ENCODE results near the gene MED22. TPM values are rescaled to one million over a fixed set of nuclear protein-coding genes. Genes with fewer than 3 reads are reported as not detected.
"Not testable (repeated sequence)": the region's sequence is repeated elsewhere in the genome, so short reads cannot be mapped to it uniquely, and the experiment has no call there.

Gene MED22
- 13.6 and 22.0 TPM in 2 replicates for total RNA-seq (2014; rRNA removed; shearing (Covaris generic))

- DNase-seq (ENCODE audit: low spot score), result peak; percentile 93
Observed at GRCh38 chr9:133347985-133348717, at the start of gene MED22, which contains the start of gene RPL7A. Gene MED22, minus strand, starts transcription at chr9:133348131. Its CDS starts 1,469 bp downstream, at chr9:133346662. Gene RPL7A, plus strand, starts transcription at chr9:133348218. Its CDS starts 26 bp downstream, at chr9:133348244.

GRCh38 chr9:133397370-133397769 lies 49.4 kb upstream of the MED22 start:
- no peak for DNase-seq (ENCODE audit: low spot score)

GRCh38 chr9:133396952-133397351 lies 49.0 kb upstream of the MED22 start:
- no peak for DNase-seq (ENCODE audit: low spot score)

GRCh38 chr9:133394687-133395271 lies 46.8 kb upstream of the MED22 start:
- no peak for DNase-seq (ENCODE audit: low spot score)

- no peak for DNase-seq (ENCODE audit: low spot score)
Observed at GRCh38 chr9:133393399-133393798, 45.5 kb upstream of the MED22 start.

- DNase-seq (ENCODE audit: low spot score), result not testable (repeated sequence)
Observed at GRCh38 chr9:133392308-133392707, 44.4 kb upstream of the MED22 start.

GRCh38 chr9:133391449-133391848 lies 43.5 kb upstream of the MED22 start:
- not testable (repeated sequence) for DNase-seq (ENCODE audit: low spot score)

- no peak for DNase-seq (ENCODE audit: low spot score)
Observed at GRCh38 chr9:133390713-133391112, 42.8 kb upstream of the MED22 start.

GRCh38 chr9:133389562-133389961 lies 41.6 kb upstream of the MED22 start:
- DNase-seq (ENCODE audit: low spot score), result no peak

GRCh38 chr9:133389025-133389557 lies 41.2 kb upstream of the MED22 start:
- DNase-seq (ENCODE audit: low spot score), result no peak

- DNase-seq (ENCODE audit: low spot score), result no peak
Observed at GRCh38 chr9:133387680-133388079, 39.7 kb upstream of the MED22 start.

- DNase-seq (ENCODE audit: low spot score), result no peak
Observed at GRCh38 chr9:133386338-133386737, 38.4 kb upstream of the MED22 start.

- no peak for DNase-seq (ENCODE audit: low spot score)
Observed at GRCh38 chr9:133385452-133385851, 37.5 kb upstream of the MED22 start.

- no peak for DNase-seq (ENCODE audit: low spot score)
Observed at GRCh38 chr9:133384736-133385321, 36.9 kb upstream of the MED22 start.

- no peak for DNase-seq (ENCODE audit: low spot score)
Observed at GRCh38 chr9:133383438-133383837, 35.5 kb upstream of the MED22 start.

- no peak for DNase-seq (ENCODE audit: low spot score)
Observed at GRCh38 chr9:133382507-133383141, 34.7 kb upstream of the MED22 start.

- DNase-seq (ENCODE audit: low spot score), result no peak
Observed at GRCh38 chr9:133380734-133381133, 32.8 kb upstream of the MED22 start.

GRCh38 chr9:133379153-133380086 lies 31.5 kb upstream of the MED22 start:
- DNase-seq (ENCODE audit: low spot score), result no peak

GRCh38 chr9:133378408-133378962 lies 30.6 kb upstream of the MED22 start:
- DNase-seq (ENCODE audit: low spot score), result no peak

- peak; percentile 27 for DNase-seq (ENCODE audit: low spot score)
Observed at GRCh38 chr9:133377721-133378216, 29.8 kb upstream of the MED22 start.

Measured in H4 (cell line).